ENCODE measurements around the gene CCND1. TPM values are rescaled to one million over a fixed set of nuclear protein-coding genes. Genes with fewer than 3 reads are reported as not detected.

Gene CCND1
- total RNA-seq, 1 experiment from 2014 or later = 372 TPM

GRCh38 chr11:69617220-69617619, 23.7 kb upstream of the CCND1 start:
- H3K23ac ChIP-seq (ENCODE audit: insufficient read length, low read depth, low read length) = no peak overlapping the region
- H4K20me1 ChIP-seq (ENCODE audit: control insufficient read depth, insufficient read depth, insufficient read length) = no peaks in the 10 kb centered on the region
- no peak overlapping the region for H3T11ph ChIP-seq (ENCODE audit: low read length)
- H3K27ac Mint-ChIP-seq = peak overlapping the region in 1 of 3 experiments; percentile 6; a peak in 2 of 7 replicates
- no peaks in the 10 kb centered on the region for H3K79me1 ChIP-seq (ENCODE audit: insufficient read depth, low read depth, low read length, poor library complexity, severe bottlenecking)
- DNase-seq = no peak
- H2BK20ac ChIP-seq (ENCODE audit: low read depth, low read length, poor library complexity, severe bottlenecking) = no peak overlapping the region
- no peak overlapping the region for H2BK5ac ChIP-seq (ENCODE audit: insufficient read length, low read length)
- no peaks in the 10 kb centered on the region for H3K9me3 ChIP-seq (ENCODE audit: control insufficient read depth, low read depth, low read length)
- no peaks in the 10 kb centered on the region for H3K36me3 Mint-ChIP-seq (ENCODE audit: insufficient read depth in 1 of 3, low read depth in 3 of 3)
- no peak overlapping the region for H2BK12ac ChIP-seq (ENCODE audit: insufficient read length, low read depth, low read length)
- no peak overlapping the region for H2BK15ac ChIP-seq (ENCODE audit: low read depth, low read length)
- H3K27me3 ChIP-seq (ENCODE audit: insufficient read depth, low read length) = no peaks in the 10 kb centered on the region
- no peaks in the 10 kb centered on the region; a peak in 2 of 5 replicates for H3K9me3 Mint-ChIP-seq
- H3K4me2 ChIP-seq (ENCODE audit: insufficient read depth, insufficient read length, low read length) = no peak overlapping the region
- no peak overlapping the region for H4K8ac ChIP-seq (replicated peaks; ENCODE audit: insufficient read length, low read depth, low read length)
- H3K4ac ChIP-seq (ENCODE audit: low read depth, low read length) = no peak overlapping the region
- H4K91ac ChIP-seq (ENCODE audit: insufficient read length, low read depth, low read length) = no peak overlapping the region
- whole genome bisulfite sequencing (ENCODE audit: extremely low coverage, insufficient read length, low lambda C conversion rate) = no CpG with 5 or more reads among the region's 4 CpGs
- H2AFZ ChIP-seq (ENCODE audit: low read length) = no peak overlapping the region
- no peak overlapping the region for H3K56ac ChIP-seq (ENCODE audit: insufficient read length, low read depth, low read length)
- H2AK5ac ChIP-seq (ENCODE audit: insufficient read length, low read length) = no peak overlapping the region
- peaks cover 1% of the 10 kb centered on the region for H3K27me3 Mint-ChIP-seq (ENCODE audit: low read depth)
- H3K4me1 ChIP-seq (ENCODE audit: insufficient read depth, low read length) = no peaks in the 10 kb centered on the region; the same call in 1 of the 2 replicates
- H3K18ac ChIP-seq (ENCODE audit: insufficient read length, low read depth, low read length) = no peak overlapping the region
- H3K4me1 Mint-ChIP-seq = peaks cover 17 to 24% of the 10 kb centered on the region in 2 experiments
- H3K79me2 ChIP-seq (ENCODE audit: insufficient read depth, low read length) = no peaks in the 10 kb centered on the region
- no peak overlapping the region for H3K14ac ChIP-seq (ENCODE audit: insufficient read depth, low read length)
- no peaks in the 10 kb centered on the region for H3K23me2 ChIP-seq (ENCODE audit: insufficient read length, low read depth, low read length, poor library complexity, severe bottlenecking)
- no peak overlapping the region for H4K5ac ChIP-seq (ENCODE audit: insufficient read length, low read depth, low read length)
- TF ChIP-seq CTCF (conservative IDR thresholded peaks at IDR 0.05) = no peak
- no peak overlapping the region for H3K9ac ChIP-seq (ENCODE audit: extremely low read depth, insufficient read length, low read length)
- no peak overlapping the region for H2BK120ac ChIP-seq (ENCODE audit: low read depth, low read length, poor library complexity, severe bottlenecking)
- H3K4me3 Mint-ChIP-seq = no peak overlapping the region
- H3K27ac ChIP-seq (ENCODE audit: insufficient read length, low read depth, low read length) = no peak overlapping the region
